H1 (cell line): ENCODE results near the gene DLST. TPM values are rescaled to one million over a fixed set of nuclear protein-coding genes. Genes with fewer than 3 reads are reported as not detected.
"Not testable (repeated sequence)": the region's sequence is repeated elsewhere in the genome, so short reads cannot be mapped to it uniquely, and the experiment has no call there.

Source experiments
- CTCF ChIA-PET: fragments of 300-600 bp; sonication (Branson Sonifier 250); formaldehyde crosslinking; loops from one replicate; lab custom pipeline; 2021; ENCODE audit not compliant: partially characterized antibody; lab: Charles Lee
- POLR2A ChIA-PET: fragments of 300-600 bp; sonication (Branson Sonifier 250); formaldehyde crosslinking; loops from one replicate; lab custom pipeline; 2021; ENCODE audit warnings: inconsistent platforms; ENCODE audit not compliant: partially characterized antibody; lab: Charles Lee
- DNase-seq, 2 experiments: peaks; one replicate each; pipeline versions ENCODE4 v3.0.0 to v3.0.0-alpha.2; 2010 to 2022; ENCODE audit warnings: low spot score in 2 of 2, low read depth in 1 of 2, mixed read lengths in 1 of 2
- FAIRE-seq: peaks from 2 replicates; lab custom pipeline; 2011; peaks lifted over from hg19 to GRCh38; lab: Jason Lieb, UNC
- H2AFZ ChIP-seq: 2 replicates; pipeline ENCODE4 v1.8.1; 2012; ENCODE audit warnings: low read length, inconsistent platforms
- H2AK5ac ChIP-seq: 2 replicates; pipeline ENCODE4 v1.6.1; 2013; ENCODE audit warnings: low read depth, low read length
- H2BK120ac ChIP-seq: replicated peaks from 2 replicates; pipeline ENCODE3; 2013; ENCODE audit warnings: low read depth, low read length, inconsistent platforms
- H2BK12ac ChIP-seq: 2 replicates; pipeline ENCODE4 v1.6.1; 2013; ENCODE audit warnings: low read depth, low read length
- H2BK15ac ChIP-seq: 2 replicates; pipeline ENCODE4 v1.6.1; 2013; ENCODE audit warnings: low read length
- H2BK20ac ChIP-seq: 2 replicates; pipeline ENCODE4 v1.6.1; 2013; ENCODE audit warnings: low read length
- H2BK5ac ChIP-seq: 2 replicates; pipeline ENCODE4 v1.6.1; 2013; ENCODE audit warnings: low read depth, low read length
- H3K14ac ChIP-seq: 2 replicates; pipeline ENCODE4 v1.6.1; 2013; ENCODE audit warnings: inconsistent platforms; ENCODE audit not compliant: insufficient read length
- H3K18ac ChIP-seq: 2 replicates; pipeline ENCODE4 v1.6.1; 2013; ENCODE audit warnings: low read length; ENCODE audit errors: extremely low read depth
- H3K23ac ChIP-seq: 2 replicates; pipeline ENCODE4 v1.6.1; 2013; ENCODE audit warnings: inconsistent platforms; ENCODE audit not compliant: insufficient read length
- H3K23me2 ChIP-seq: 2 replicates; pipeline ENCODE4 v1.6.1; 2013; ENCODE audit warnings: low read depth, low read length
- H3K27ac ChIP-seq: 2 replicates; pipeline ENCODE4 v1.6.1; 2011; ENCODE audit warnings: low read depth, low read length, inconsistent platforms
- H3K27me3 ChIP-seq, 4 experiments: replicated peaks in 1 of 4; 1 replicate in 1 of 4; 2 replicates in 3 of 4; pipeline versions ENCODE4 v1.6.1 to v1.8.1; 2011 to 2013; ENCODE audit warnings: low read length in 3 of 4, mild to moderate bottlenecking in 3 of 4, inconsistent platforms in 2 of 4, mixed read lengths in 2 of 4, moderate library complexity in 1 of 4; ENCODE audit not compliant: control insufficient read depth in 3 of 4, insufficient read depth in 3 of 4; ENCODE audit errors: extremely low read depth in 1 of 4
- H3K36me3 ChIP-seq, 4 experiments: 2 replicates each; pipeline versions ENCODE4 v1.6.1 to v1.8.1; 2011 to 2013; ENCODE audit warnings: mild to moderate bottlenecking in 4 of 4, low read length in 3 of 4, moderate library complexity in 2 of 4, control low read depth in 1 of 4, inconsistent platforms in 1 of 4; ENCODE audit not compliant: insufficient read depth in 4 of 4, control insufficient read depth in 2 of 4
- H3K4ac ChIP-seq: replicated peaks from 2 replicates; pipeline ENCODE3; 2013; ENCODE audit warnings: low read length, low read depth, mixed read lengths, inconsistent platforms; ENCODE audit not compliant: insufficient read length
- H3K4me1 ChIP-seq, 4 experiments: replicated peaks in 1 of 4; 1 replicate in 1 of 4; 2 replicates in 3 of 4; pipeline versions ENCODE4 v1.6.1 to v1.8.1; 2011 to 2013; ENCODE audit warnings: low read length in 3 of 4, inconsistent platforms in 2 of 4, mixed read lengths in 1 of 4; ENCODE audit not compliant: insufficient read depth in 4 of 4, control insufficient read depth in 3 of 4
- H3K4me2 ChIP-seq, 2 experiments: 2 replicates each; pipeline versions ENCODE4 v1.6.1 to v1.8.1; 2011 to 2013; ENCODE audit warnings: low read depth in 2 of 2, low read length in 2 of 2, control low read depth in 1 of 2, inconsistent platforms in 1 of 2, mild to moderate bottlenecking in 1 of 2; ENCODE audit not compliant: insufficient read depth in 1 of 2
- H3K4me3 ChIP-seq, 4 experiments: fragments of 200-600, 300-600 bp in 1 of 4; sonication (generic), shearing (Covaris generic), sonication (Bioruptor Twin) in 1 of 4; 2 replicates each; pipeline versions ENCODE4 v1.5.1 to v1.8.1; 2011 to 2016; ENCODE audit warnings: low read length in 4 of 4, low read depth in 3 of 4, control low read depth in 2 of 4, inconsistent platforms in 2 of 4, mild to moderate bottlenecking in 2 of 4, mixed read lengths in 1 of 4, moderate library complexity in 1 of 4; ENCODE audit not compliant: insufficient read depth in 2 of 4; ENCODE audit errors: extremely low read depth in 1 of 4
- H3K56ac ChIP-seq: replicated peaks from 2 replicates; pipeline ENCODE3; 2013; ENCODE audit warnings: low read depth, mild to moderate bottlenecking, mixed read lengths, low read length, inconsistent platforms; ENCODE audit not compliant: insufficient read length
- H3K79me1 ChIP-seq: 2 replicates; pipeline ENCODE4 v1.6.1; 2013; ENCODE audit warnings: low read depth, low read length, control low read depth
- H3K79me2 ChIP-seq, 2 experiments: 2 replicates each; pipeline versions ENCODE4 v1.6.1 to v1.8.1; 2012 to 2013; ENCODE audit warnings: low read length in 2 of 2, mild to moderate bottlenecking in 2 of 2, inconsistent platforms in 1 of 2; ENCODE audit not compliant: insufficient read depth in 2 of 2, control insufficient read depth in 1 of 2
- H3K9ac ChIP-seq, 4 experiments: replicated peaks in 1 of 4; 1 replicate in 1 of 4; 2 replicates in 3 of 4; pipeline versions ENCODE4 v1.6.1 to v1.8.1; 2011 to 2013; ENCODE audit warnings: low read depth in 3 of 4, low read length in 3 of 4, control low read depth in 2 of 4, mild to moderate bottlenecking in 2 of 4, moderate library complexity in 2 of 4, inconsistent platforms in 1 of 4; ENCODE audit errors: extremely low read depth in 1 of 4
- H3K9me3 ChIP-seq, 2 experiments: 2 replicates each; pipeline versions ENCODE4 v1.6.1 to v1.8.1; 2012 to 2013; ENCODE audit warnings: mild to moderate bottlenecking in 2 of 2, moderate library complexity in 2 of 2, control low read depth in 1 of 2, inconsistent platforms in 1 of 2, low read depth in 1 of 2, low read length in 1 of 2, mixed read lengths in 1 of 2; ENCODE audit not compliant: insufficient read depth in 2 of 2
- H4K20me1 ChIP-seq, 2 experiments: replicated peaks in 1 of 2; 2 replicates each; pipeline versions ENCODE3 to v1.8.1; 2011 to 2013; ENCODE audit warnings: inconsistent platforms in 2 of 2, low read length in 2 of 2, mild to moderate bottlenecking in 1 of 2; ENCODE audit not compliant: insufficient read depth in 2 of 2, control insufficient read depth in 1 of 2
- H4K5ac ChIP-seq: 2 replicates; pipeline ENCODE4 v1.6.1; 2013; ENCODE audit warnings: low read length, low read depth, mixed read lengths, inconsistent platforms; ENCODE audit not compliant: insufficient read length
- H4K8ac ChIP-seq: 2 replicates; pipeline ENCODE4 v1.8.0; 2013; ENCODE audit warnings: mild to moderate bottlenecking, moderate library complexity, low read length, inconsistent platforms; ENCODE audit not compliant: insufficient read depth; ENCODE audit errors: extremely low read depth
- H4K91ac ChIP-seq: replicated peaks from 2 replicates; pipeline ENCODE3; 2013; ENCODE audit warnings: low read length, mixed read lengths, inconsistent platforms; ENCODE audit not compliant: insufficient read length
- WGBS, 2 experiments: shearing (Covaris generic) in 1 of 2; methylation state at CpG; one replicate each; pipeline versions ENCODE4 v1.1.6 to v1.1.7; 2013 to 2015; ENCODE audit warnings: low lambda C conversion rate in 2 of 2, mixed read lengths in 2 of 2, inconsistent platforms in 1 of 2, low coverage in 1 of 2, missing lambda C conversion rate in 1 of 2; ENCODE audit not compliant: insufficient replicate concordance in 2 of 2, insufficient coverage in 1 of 2, insufficient read length in 1 of 2; ENCODE audit errors: extremely low coverage in 1 of 2, missing lambda C conversion rate in 1 of 2; 5-methylcytosine and 5-hydroxymethylcytosine counted together
- polyA plus RNA-seq, 7 experiments: library from polyadenylated mRNA; depleted of rRNA in 3 of 7; stranded (reverse) in 5 of 7; unstranded in 2 of 7; fragments of >200 nt in 5 of 7; fragments of 200-250 nt in 2 of 7; gene quantifications; 1 replicate in 5 of 7; 2 replicates in 1 of 7; 4 replicates in 1 of 7; pipeline versions ENCODE4 v1.2.1 to v1.2.3, GENCODE V29; 2011 to 2013; ENCODE audit warnings: missing spikeins in 2 of 7, mixed read lengths in 2 of 7
- total RNA-seq: library from RNA; stranded (reverse); fragmentation: NEBNext Ultra II Directional; extraction: Animal tissue kit (Norgen Biotek cat#: 25700); gene quantifications from 2 replicates; pipeline ENCODE4 v1.2.1, GENCODE V29; 2021

DLST gene
- total and polyA plus RNA-seq, 2 of the 8 experiments (the other 6 are each of a cell fraction or from before 2014, with no cell fraction given), result 96.5 to 117 TPM

DNA sequence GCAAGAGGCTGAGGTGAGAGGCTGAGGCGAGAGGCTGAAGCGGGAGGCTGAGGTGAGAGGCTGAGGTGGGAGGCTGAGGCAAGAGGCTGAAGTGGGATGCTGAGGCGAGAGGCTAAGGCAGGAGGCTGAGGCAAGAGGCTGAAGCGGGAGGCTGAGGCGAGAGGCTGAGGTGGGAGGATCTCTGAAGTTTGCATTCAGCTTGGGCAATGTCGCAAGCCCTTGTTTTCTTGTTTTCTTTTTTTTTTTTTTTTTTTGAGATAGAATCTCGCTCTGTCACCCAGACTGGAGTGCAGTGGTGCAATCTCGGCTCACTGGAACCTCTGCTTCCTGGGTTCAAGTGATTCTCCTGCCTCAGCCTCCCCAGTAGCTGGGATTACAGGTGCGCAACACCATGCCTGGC, 50.0 kb downstream of the DLST start:
- not testable (repeated sequence) for H3K4me3 ChIP-seq, H4K8ac ChIP-seq, H2AFZ ChIP-seq, H2BK12ac ChIP-seq, H2BK15ac ChIP-seq, H3K56ac ChIP-seq, H3K27me3 ChIP-seq, H3K23ac ChIP-seq, DNase-seq, H3K18ac ChIP-seq, H3K27ac ChIP-seq, H3K79me2 ChIP-seq, H4K5ac ChIP-seq, H2BK20ac ChIP-seq, H3K4ac ChIP-seq, H2AK5ac ChIP-seq, H3K9me3 ChIP-seq, H2BK5ac ChIP-seq, H4K20me1 ChIP-seq, H3K4me2 ChIP-seq, H2BK120ac ChIP-seq, H3K79me1 ChIP-seq, H3K14ac ChIP-seq, H3K9ac ChIP-seq, H3K23me2 ChIP-seq, H4K91ac ChIP-seq, H3K4me1 ChIP-seq, FAIRE-seq, H3K36me3 ChIP-seq
- 84% methylated on average over 8 of the region's 9 CpGs; no CpG with 5 or more reads in 1 of the 2 experiments for WGBS, 2 experiments
- ChIA-PET POLR2A (interaction anchor here (0.9 to 1.6 kb wide), 4 partner anchors 9 to 154 kb away, joined by 3 to 5 read pairs (median 3); partner anchors contain the start of gene RPS6KL1), CTCF (interaction anchor here (0.9 to 7.1 kb wide), 11 partner anchors 8 to 91 kb away, joined by 3 to 62 read pairs (median 4); no protein-coding TSS in a partner anchor)
